HEK293 (cell line): Measurements from ENCODE around the gene ARHGAP26.

Experiments
- IKZF3 ChIP-seq: fragments of 450-650 bp; IDR thresholded peaks from 2 replicates; pipeline ENCODE4 v1.5.0; 2018; ENCODE audit warnings: missing biosample characterization, mild to moderate bottlenecking, missing genetic modification characterization, moderate library complexity
- MZF1 ChIP-seq: fragments of 450-650 bp; formaldehyde crosslinking; IDR thresholded peaks from 2 replicates; pipeline ENCODE4 v1.5.1; 2017; ENCODE audit warnings: missing biosample characterization, missing genetic modification characterization, borderline replicate concordance
- SP2 ChIP-seq: fragments of 450-650 bp; formaldehyde crosslinking; IDR thresholded peaks from 2 replicates; pipeline ENCODE4 v1.5.1; 2016; ENCODE audit warnings: missing biosample characterization, missing genetic modification characterization
- TCF7L2 ChIP-seq: IDR thresholded peaks from 2 replicates; pipeline ENCODE4 v1.6.1; 2011; ENCODE audit warnings: low read depth, mild to moderate bottlenecking, inconsistent platforms, low read length, moderate library complexity, borderline replicate concordance
- ZBTB1 ChIP-seq: fragments of 450-650 bp; formaldehyde crosslinking; IDR thresholded peaks from 2 replicates; pipeline ENCODE4 v1.5.1; 2016; ENCODE audit warnings: missing biosample characterization, missing genetic modification characterization
- ZNF274 ChIP-seq, 2 experiments: fragments of 200-500 bp in 1 of 2; fragments of 450-650 bp in 1 of 2; sonication (Bioruptor generic) in 1 of 2; formaldehyde crosslinking in 1 of 2; IDR thresholded peaks; 2 replicates each; pipeline versions ENCODE4 v1.5.1 to v1.6.1; 2014 to 2016; ENCODE audit warnings: borderline replicate concordance in 1 of 2, inconsistent platforms in 1 of 2, low read length in 1 of 2, missing biosample characterization in 1 of 2, missing genetic modification characterization in 1 of 2
- ZNF501 ChIP-seq: fragments of 450-650 bp; formaldehyde crosslinking; IDR thresholded peaks from 2 replicates; pipeline ENCODE4 v1.5.1; 2016; ENCODE audit warnings: missing biosample characterization, missing genetic modification characterization
- ZNF561 ChIP-seq: fragments of 450-650 bp; IDR thresholded peaks from 2 replicates; pipeline ENCODE4 v1.5.1; 2018; ENCODE audit warnings: missing biosample characterization, missing genetic modification characterization, borderline replicate concordance
- ZNF629 ChIP-seq: fragments of 450-650 bp; formaldehyde crosslinking; IDR thresholded peaks from 2 replicates; pipeline ENCODE4 v1.5.1; 2017; ENCODE audit warnings: missing biosample characterization, missing genetic modification characterization
- ZNF785 ChIP-seq: fragments of 450-650 bp; formaldehyde crosslinking; IDR thresholded peaks from 2 replicates; pipeline ENCODE4 v1.5.1; 2016; ENCODE audit warnings: missing biosample characterization, missing genetic modification characterization
- TF ChIP-seq, protein P1 (sequence below): fragments of 450-650 bp; formaldehyde crosslinking; IDR thresholded peaks from 2 replicates; pipeline ENCODE4 v1.5.1; 2016; ENCODE audit warnings: missing biosample characterization, missing genetic modification characterization
- TF ChIP-seq, protein P2 (sequence below): fragments of 450-650 bp; formaldehyde crosslinking; IDR thresholded peaks from 2 replicates; pipeline ENCODE4 v1.5.1; 2016; ENCODE audit warnings: missing biosample characterization, missing genetic modification characterization
- TF ChIP-seq, protein P3 (sequence below): fragments of 450-650 bp; formaldehyde crosslinking; IDR thresholded peaks from 2 replicates; pipeline ENCODE4 v1.5.1; 2016; ENCODE audit warnings: missing biosample characterization, missing genetic modification characterization
- TF ChIP-seq, protein P4 (sequence below): fragments of 450-650 bp; formaldehyde crosslinking; IDR thresholded peaks from 2 replicates; pipeline ENCODE4 v1.5.1; 2016; ENCODE audit warnings: missing biosample characterization, missing genetic modification characterization

DNA sequence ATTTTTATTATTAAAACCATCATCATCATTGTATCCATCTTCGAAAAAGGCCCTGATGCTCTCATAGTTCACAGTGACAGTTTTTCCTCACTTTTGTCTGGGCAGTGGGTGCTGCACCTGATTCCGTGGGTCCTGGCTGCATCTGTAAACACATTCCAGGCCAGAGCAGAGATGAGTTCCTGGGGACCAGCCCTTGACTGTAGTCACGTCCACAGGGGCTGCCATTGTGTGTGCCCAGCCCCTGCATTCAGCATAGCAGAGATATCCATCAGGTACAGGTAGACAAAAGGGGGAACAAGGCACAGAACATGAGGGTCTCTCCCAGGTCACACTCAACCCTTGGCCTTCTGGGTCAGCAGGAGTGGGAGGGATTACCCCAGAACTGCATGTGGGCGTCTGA is 444.3 kb downstream of the ARHGAP26 start:
- TF ChIP-seq ZNF274 (IDR thresholded peaks at IDR 0.05; ENCODE audit: low read length) (no peak), ZNF274 (tag by site-specific recombination; IDR thresholded peaks at IDR 0.05; ENCODE audit: borderline replicate concordance) (no peak), SP2 (tag by site-specific recombination) (no peak), ZNF629 (no peak), ZNF501 (no peak), ZNF561 (tag by site-specific recombination) (no peak), ZBTB1 (tag by site-specific recombination) (no peak), IKZF3 (no peak), ZNF785 (tag by site-specific recombination) (no peak), TCF7L2 (no peak), MZF1 (no peak)
- TF ChIP-seq, protein P1, sequence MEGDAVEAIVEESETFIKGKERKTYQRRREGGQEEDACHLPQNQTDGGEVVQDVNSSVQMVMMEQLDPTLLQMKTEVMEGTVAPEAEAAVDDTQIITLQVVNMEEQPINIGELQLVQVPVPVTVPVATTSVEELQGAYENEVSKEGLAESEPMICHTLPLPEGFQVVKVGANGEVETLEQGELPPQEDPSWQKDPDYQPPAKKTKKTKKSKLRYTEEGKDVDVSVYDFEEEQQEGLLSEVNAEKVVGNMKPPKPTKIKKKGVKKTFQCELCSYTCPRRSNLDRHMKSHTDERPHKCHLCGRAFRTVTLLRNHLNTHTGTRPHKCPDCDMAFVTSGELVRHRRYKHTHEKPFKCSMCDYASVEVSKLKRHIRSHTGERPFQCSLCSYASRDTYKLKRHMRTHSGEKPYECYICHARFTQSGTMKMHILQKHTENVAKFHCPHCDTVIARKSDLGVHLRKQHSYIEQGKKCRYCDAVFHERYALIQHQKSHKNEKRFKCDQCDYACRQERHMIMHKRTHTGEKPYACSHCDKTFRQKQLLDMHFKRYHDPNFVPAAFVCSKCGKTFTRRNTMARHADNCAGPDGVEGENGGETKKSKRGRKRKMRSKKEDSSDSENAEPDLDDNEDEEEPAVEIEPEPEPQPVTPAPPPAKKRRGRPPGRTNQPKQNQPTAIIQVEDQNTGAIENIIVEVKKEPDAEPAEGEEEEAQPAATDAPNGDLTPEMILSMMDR (tag by site-specific recombination), result no peak
- TF ChIP-seq, protein P2, sequence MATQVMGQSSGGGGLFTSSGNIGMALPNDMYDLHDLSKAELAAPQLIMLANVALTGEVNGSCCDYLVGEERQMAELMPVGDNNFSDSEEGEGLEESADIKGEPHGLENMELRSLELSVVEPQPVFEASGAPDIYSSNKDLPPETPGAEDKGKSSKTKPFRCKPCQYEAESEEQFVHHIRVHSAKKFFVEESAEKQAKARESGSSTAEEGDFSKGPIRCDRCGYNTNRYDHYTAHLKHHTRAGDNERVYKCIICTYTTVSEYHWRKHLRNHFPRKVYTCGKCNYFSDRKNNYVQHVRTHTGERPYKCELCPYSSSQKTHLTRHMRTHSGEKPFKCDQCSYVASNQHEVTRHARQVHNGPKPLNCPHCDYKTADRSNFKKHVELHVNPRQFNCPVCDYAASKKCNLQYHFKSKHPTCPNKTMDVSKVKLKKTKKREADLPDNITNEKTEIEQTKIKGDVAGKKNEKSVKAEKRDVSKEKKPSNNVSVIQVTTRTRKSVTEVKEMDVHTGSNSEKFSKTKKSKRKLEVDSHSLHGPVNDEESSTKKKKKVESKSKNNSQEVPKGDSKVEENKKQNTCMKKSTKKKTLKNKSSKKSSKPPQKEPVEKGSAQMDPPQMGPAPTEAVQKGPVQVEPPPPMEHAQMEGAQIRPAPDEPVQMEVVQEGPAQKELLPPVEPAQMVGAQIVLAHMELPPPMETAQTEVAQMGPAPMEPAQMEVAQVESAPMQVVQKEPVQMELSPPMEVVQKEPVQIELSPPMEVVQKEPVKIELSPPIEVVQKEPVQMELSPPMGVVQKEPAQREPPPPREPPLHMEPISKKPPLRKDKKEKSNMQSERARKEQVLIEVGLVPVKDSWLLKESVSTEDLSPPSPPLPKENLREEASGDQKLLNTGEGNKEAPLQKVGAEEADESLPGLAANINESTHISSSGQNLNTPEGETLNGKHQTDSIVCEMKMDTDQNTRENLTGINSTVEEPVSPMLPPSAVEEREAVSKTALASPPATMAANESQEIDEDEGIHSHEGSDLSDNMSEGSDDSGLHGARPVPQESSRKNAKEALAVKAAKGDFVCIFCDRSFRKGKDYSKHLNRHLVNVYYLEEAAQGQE (tag by site-specific recombination), result no peak
- TF ChIP-seq, protein P3, sequence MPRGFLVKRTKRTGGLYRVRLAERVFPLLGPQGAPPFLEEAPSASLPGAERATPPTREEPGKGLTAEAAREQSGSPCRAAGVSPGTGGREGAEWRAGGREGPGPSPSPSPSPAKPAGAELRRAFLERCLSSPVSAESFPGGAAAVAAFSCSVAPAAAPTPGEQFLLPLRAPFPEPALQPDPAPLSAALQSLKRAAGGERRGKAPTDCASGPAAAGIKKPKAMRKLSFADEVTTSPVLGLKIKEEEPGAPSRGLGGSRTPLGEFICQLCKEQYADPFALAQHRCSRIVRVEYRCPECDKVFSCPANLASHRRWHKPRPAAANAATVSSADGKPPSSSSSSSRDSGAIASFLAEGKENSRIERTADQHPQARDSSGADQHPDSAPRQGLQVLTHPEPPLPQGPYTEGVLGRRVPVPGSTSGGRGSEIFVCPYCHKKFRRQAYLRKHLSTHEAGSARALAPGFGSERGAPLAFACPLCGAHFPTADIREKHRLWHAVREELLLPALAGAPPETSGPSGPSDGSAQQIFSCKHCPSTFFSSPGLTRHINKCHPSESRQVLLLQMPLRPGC (tag by site-specific recombination), result no peak
- TF ChIP-seq, protein P4, sequence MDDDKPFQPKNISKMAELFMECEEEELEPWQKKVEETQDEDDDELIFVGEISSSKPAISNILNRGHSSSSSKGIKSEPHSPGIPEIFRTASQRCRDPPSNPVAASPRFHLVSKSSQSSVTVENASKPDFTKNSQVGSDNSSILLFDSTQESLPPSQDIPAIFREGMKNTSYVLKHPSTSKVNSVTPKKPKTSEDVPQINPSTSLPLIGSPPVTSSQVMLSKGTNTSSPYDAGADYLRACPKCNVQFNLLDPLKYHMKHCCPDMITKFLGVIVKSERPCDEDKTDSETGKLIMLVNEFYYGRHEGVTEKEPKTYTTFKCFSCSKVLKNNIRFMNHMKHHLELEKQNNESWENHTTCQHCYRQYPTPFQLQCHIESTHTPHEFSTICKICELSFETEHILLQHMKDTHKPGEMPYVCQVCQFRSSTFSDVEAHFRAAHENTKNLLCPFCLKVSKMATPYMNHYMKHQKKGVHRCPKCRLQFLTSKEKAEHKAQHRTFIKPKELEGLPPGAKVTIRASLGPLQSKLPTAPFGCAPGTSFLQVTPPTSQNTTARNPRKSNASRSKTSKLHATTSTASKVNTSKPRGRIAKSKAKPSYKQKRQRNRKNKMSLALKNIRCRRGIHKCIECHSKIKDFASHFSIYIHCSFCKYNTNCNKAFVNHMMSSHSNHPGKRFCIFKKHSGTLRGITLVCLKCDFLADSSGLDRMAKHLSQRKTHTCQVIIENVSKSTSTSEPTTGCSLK, result no peak
